H1 (cell line): ENCODE results near the gene AIMP1. TPM values are rescaled to one million over a fixed set of nuclear protein-coding genes. Genes with fewer than 3 reads are reported as not detected.
"Not testable (repeated sequence)": the region's sequence is repeated elsewhere in the genome, so short reads cannot be mapped to it uniquely, and the experiment has no call there.

Source experiments
- CTCF ChIA-PET: fragments of 300-600 bp; sonication (Branson Sonifier 250); formaldehyde crosslinking; loops from one replicate; lab custom pipeline; 2021; ENCODE audit not compliant: partially characterized antibody; lab: Charles Lee
- POLR2A ChIA-PET: fragments of 300-600 bp; sonication (Branson Sonifier 250); formaldehyde crosslinking; loops from one replicate; lab custom pipeline; 2021; ENCODE audit warnings: inconsistent platforms; ENCODE audit not compliant: partially characterized antibody; lab: Charles Lee
- DNase-seq, 2 experiments: peaks; one replicate each; pipeline versions ENCODE4 v3.0.0 to v3.0.0-alpha.2; 2010 to 2022; ENCODE audit warnings: low spot score in 2 of 2, low read depth in 1 of 2, mixed read lengths in 1 of 2
- FAIRE-seq: peaks from 2 replicates; lab custom pipeline; 2011; peaks lifted over from hg19 to GRCh38; lab: Jason Lieb, UNC
- H2AFZ ChIP-seq: 2 replicates; pipeline ENCODE4 v1.8.1; 2012; ENCODE audit warnings: low read length, inconsistent platforms
- H2AK5ac ChIP-seq: 2 replicates; pipeline ENCODE4 v1.6.1; 2013; ENCODE audit warnings: low read depth, low read length
- H2BK120ac ChIP-seq: replicated peaks from 2 replicates; pipeline ENCODE3; 2013; ENCODE audit warnings: low read depth, low read length, inconsistent platforms
- H2BK12ac ChIP-seq: 2 replicates; pipeline ENCODE4 v1.6.1; 2013; ENCODE audit warnings: low read depth, low read length
- H2BK15ac ChIP-seq: 2 replicates; pipeline ENCODE4 v1.6.1; 2013; ENCODE audit warnings: low read length
- H2BK20ac ChIP-seq: 2 replicates; pipeline ENCODE4 v1.6.1; 2013; ENCODE audit warnings: low read length
- H2BK5ac ChIP-seq: 2 replicates; pipeline ENCODE4 v1.6.1; 2013; ENCODE audit warnings: low read depth, low read length
- H3K14ac ChIP-seq: 2 replicates; pipeline ENCODE4 v1.6.1; 2013; ENCODE audit warnings: inconsistent platforms; ENCODE audit not compliant: insufficient read length
- H3K18ac ChIP-seq: 2 replicates; pipeline ENCODE4 v1.6.1; 2013; ENCODE audit warnings: low read length; ENCODE audit errors: extremely low read depth
- H3K23ac ChIP-seq: 2 replicates; pipeline ENCODE4 v1.6.1; 2013; ENCODE audit warnings: inconsistent platforms; ENCODE audit not compliant: insufficient read length
- H3K23me2 ChIP-seq: 2 replicates; pipeline ENCODE4 v1.6.1; 2013; ENCODE audit warnings: low read depth, low read length
- H3K27ac ChIP-seq: 2 replicates; pipeline ENCODE4 v1.6.1; 2011; ENCODE audit warnings: low read depth, low read length, inconsistent platforms
- H3K27me3 ChIP-seq, 4 experiments: replicated peaks in 1 of 4; 1 replicate in 1 of 4; 2 replicates in 3 of 4; pipeline versions ENCODE4 v1.6.1 to v1.8.1; 2011 to 2013; ENCODE audit warnings: low read length in 3 of 4, mild to moderate bottlenecking in 3 of 4, inconsistent platforms in 2 of 4, mixed read lengths in 2 of 4, moderate library complexity in 1 of 4; ENCODE audit not compliant: control insufficient read depth in 3 of 4, insufficient read depth in 3 of 4; ENCODE audit errors: extremely low read depth in 1 of 4
- H3K36me3 ChIP-seq, 4 experiments: 2 replicates each; pipeline versions ENCODE4 v1.6.1 to v1.8.1; 2011 to 2013; ENCODE audit warnings: mild to moderate bottlenecking in 4 of 4, low read length in 3 of 4, moderate library complexity in 2 of 4, control low read depth in 1 of 4, inconsistent platforms in 1 of 4; ENCODE audit not compliant: insufficient read depth in 4 of 4, control insufficient read depth in 2 of 4
- H3K4ac ChIP-seq: replicated peaks from 2 replicates; pipeline ENCODE3; 2013; ENCODE audit warnings: low read length, low read depth, mixed read lengths, inconsistent platforms; ENCODE audit not compliant: insufficient read length
- H3K4me1 ChIP-seq, 4 experiments: replicated peaks in 1 of 4; 1 replicate in 1 of 4; 2 replicates in 3 of 4; pipeline versions ENCODE4 v1.6.1 to v1.8.1; 2011 to 2013; ENCODE audit warnings: low read length in 3 of 4, inconsistent platforms in 2 of 4, mixed read lengths in 1 of 4; ENCODE audit not compliant: insufficient read depth in 4 of 4, control insufficient read depth in 3 of 4
- H3K4me2 ChIP-seq, 2 experiments: 2 replicates each; pipeline versions ENCODE4 v1.6.1 to v1.8.1; 2011 to 2013; ENCODE audit warnings: low read depth in 2 of 2, low read length in 2 of 2, control low read depth in 1 of 2, inconsistent platforms in 1 of 2, mild to moderate bottlenecking in 1 of 2; ENCODE audit not compliant: insufficient read depth in 1 of 2
- H3K4me3 ChIP-seq, 4 experiments: fragments of 200-600, 300-600 bp in 1 of 4; sonication (generic), shearing (Covaris generic), sonication (Bioruptor Twin) in 1 of 4; 2 replicates each; pipeline versions ENCODE4 v1.5.1 to v1.8.1; 2011 to 2016; ENCODE audit warnings: low read length in 4 of 4, low read depth in 3 of 4, control low read depth in 2 of 4, inconsistent platforms in 2 of 4, mild to moderate bottlenecking in 2 of 4, mixed read lengths in 1 of 4, moderate library complexity in 1 of 4; ENCODE audit not compliant: insufficient read depth in 2 of 4; ENCODE audit errors: extremely low read depth in 1 of 4
- H3K56ac ChIP-seq: replicated peaks from 2 replicates; pipeline ENCODE3; 2013; ENCODE audit warnings: low read depth, mild to moderate bottlenecking, mixed read lengths, low read length, inconsistent platforms; ENCODE audit not compliant: insufficient read length
- H3K79me1 ChIP-seq: 2 replicates; pipeline ENCODE4 v1.6.1; 2013; ENCODE audit warnings: low read depth, low read length, control low read depth
- H3K79me2 ChIP-seq, 2 experiments: 2 replicates each; pipeline versions ENCODE4 v1.6.1 to v1.8.1; 2012 to 2013; ENCODE audit warnings: low read length in 2 of 2, mild to moderate bottlenecking in 2 of 2, inconsistent platforms in 1 of 2; ENCODE audit not compliant: insufficient read depth in 2 of 2, control insufficient read depth in 1 of 2
- H3K9ac ChIP-seq, 4 experiments: replicated peaks in 1 of 4; 1 replicate in 1 of 4; 2 replicates in 3 of 4; pipeline versions ENCODE4 v1.6.1 to v1.8.1; 2011 to 2013; ENCODE audit warnings: low read depth in 3 of 4, low read length in 3 of 4, control low read depth in 2 of 4, mild to moderate bottlenecking in 2 of 4, moderate library complexity in 2 of 4, inconsistent platforms in 1 of 4; ENCODE audit errors: extremely low read depth in 1 of 4
- H3K9me3 ChIP-seq, 2 experiments: 2 replicates each; pipeline versions ENCODE4 v1.6.1 to v1.8.1; 2012 to 2013; ENCODE audit warnings: mild to moderate bottlenecking in 2 of 2, moderate library complexity in 2 of 2, control low read depth in 1 of 2, inconsistent platforms in 1 of 2, low read depth in 1 of 2, low read length in 1 of 2, mixed read lengths in 1 of 2; ENCODE audit not compliant: insufficient read depth in 2 of 2
- H4K20me1 ChIP-seq, 2 experiments: replicated peaks in 1 of 2; 2 replicates each; pipeline versions ENCODE3 to v1.8.1; 2011 to 2013; ENCODE audit warnings: inconsistent platforms in 2 of 2, low read length in 2 of 2, mild to moderate bottlenecking in 1 of 2; ENCODE audit not compliant: insufficient read depth in 2 of 2, control insufficient read depth in 1 of 2
- H4K5ac ChIP-seq: 2 replicates; pipeline ENCODE4 v1.6.1; 2013; ENCODE audit warnings: low read length, low read depth, mixed read lengths, inconsistent platforms; ENCODE audit not compliant: insufficient read length
- H4K8ac ChIP-seq: 2 replicates; pipeline ENCODE4 v1.8.0; 2013; ENCODE audit warnings: mild to moderate bottlenecking, moderate library complexity, low read length, inconsistent platforms; ENCODE audit not compliant: insufficient read depth; ENCODE audit errors: extremely low read depth
- H4K91ac ChIP-seq: replicated peaks from 2 replicates; pipeline ENCODE3; 2013; ENCODE audit warnings: low read length, mixed read lengths, inconsistent platforms; ENCODE audit not compliant: insufficient read length
- WGBS, 2 experiments: shearing (Covaris generic) in 1 of 2; methylation state at CpG; one replicate each; pipeline versions ENCODE4 v1.1.6 to v1.1.7; 2013 to 2015; ENCODE audit warnings: low lambda C conversion rate in 2 of 2, mixed read lengths in 2 of 2, inconsistent platforms in 1 of 2, low coverage in 1 of 2, missing lambda C conversion rate in 1 of 2; ENCODE audit not compliant: insufficient replicate concordance in 2 of 2, insufficient coverage in 1 of 2, insufficient read length in 1 of 2; ENCODE audit errors: extremely low coverage in 1 of 2, missing lambda C conversion rate in 1 of 2; 5-methylcytosine and 5-hydroxymethylcytosine counted together
- polyA plus RNA-seq, 7 experiments: library from polyadenylated mRNA; depleted of rRNA in 3 of 7; stranded (reverse) in 5 of 7; unstranded in 2 of 7; fragments of >200 nt in 5 of 7; fragments of 200-250 nt in 2 of 7; gene quantifications; 1 replicate in 5 of 7; 2 replicates in 1 of 7; 4 replicates in 1 of 7; pipeline versions ENCODE4 v1.2.1 to v1.2.3, GENCODE V29; 2011 to 2013; ENCODE audit warnings: missing spikeins in 2 of 7, mixed read lengths in 2 of 7
- total RNA-seq: library from RNA; stranded (reverse); fragmentation: NEBNext Ultra II Directional; extraction: Animal tissue kit (Norgen Biotek cat#: 25700); gene quantifications from 2 replicates; pipeline ENCODE4 v1.2.1, GENCODE V29; 2021

Gene AIMP1
- total and polyA plus RNA-seq, 2 of the 8 experiments (the other 6 are each of a cell fraction or from before 2014, with no cell fraction given), result 7.9 to 54.6 TPM

- H3K9me3 ChIP-seq, H3K18ac ChIP-seq, H2AFZ ChIP-seq, DNase-seq, H2BK20ac ChIP-seq, H3K27ac ChIP-seq, H2BK120ac ChIP-seq, H2BK12ac ChIP-seq, H3K4me2 ChIP-seq, H3K4ac ChIP-seq, H3K4me3 ChIP-seq, H4K5ac ChIP-seq, H4K91ac ChIP-seq, H2AK5ac ChIP-seq, H3K14ac ChIP-seq, H2BK15ac ChIP-seq, H2BK5ac ChIP-seq, CTCF ChIA-PET, H4K20me1 ChIP-seq, H3K23ac ChIP-seq, H3K23me2 ChIP-seq, POLR2A ChIA-PET, H3K9ac ChIP-seq, H3K4me1 ChIP-seq, H3K27me3 ChIP-seq, H3K79me1 ChIP-seq, FAIRE-seq, H4K8ac ChIP-seq, H3K56ac ChIP-seq: not testable (repeated sequence)
- peaks cover 0 to 15% (median 7%) of the 10 kb centered on the region in 4 experiments; a peak in 4 of 8 replicates for H3K36me3 ChIP-seq
- H3K79me2 ChIP-seq, result peaks cover 5 to 35% of the 10 kb centered on the region in 2 experiments; a peak in 3 of 4 replicates
- 96% methylated on average over 26 of the region's 34 CpGs; no CpG with 5 or more reads in 1 of the 2 experiments for WGBS, 2 experiments
These were observed 4.8 kb downstream of the AIMP1 start for GRCh38 chr4:106321168-106321567.

GRCh38 chr4:106321814-106322213 is 5.5 kb downstream of the AIMP1 start:
- H4K20me1 ChIP-seq, H3K23me2 ChIP-seq, DNase-seq, H3K27ac ChIP-seq, H2BK20ac ChIP-seq, H3K79me1 ChIP-seq, H3K27me3 ChIP-seq, POLR2A ChIA-PET, H2BK5ac ChIP-seq, H3K4me3 ChIP-seq, H3K18ac ChIP-seq, H4K8ac ChIP-seq, H2BK120ac ChIP-seq, H3K9me3 ChIP-seq, H3K4me2 ChIP-seq, CTCF ChIA-PET, H2AK5ac ChIP-seq, H3K56ac ChIP-seq, H2BK15ac ChIP-seq, H3K14ac ChIP-seq, H4K91ac ChIP-seq, H3K9ac ChIP-seq, H2AFZ ChIP-seq, H3K4me1 ChIP-seq, FAIRE-seq, H4K5ac ChIP-seq, H3K4ac ChIP-seq, H2BK12ac ChIP-seq, H3K23ac ChIP-seq: not testable (repeated sequence)
- 84% methylated on average over 6 of the region's 6 CpGs; no CpG with 5 or more reads in 1 of the 2 experiments for WGBS, 2 experiments
- Histone ChIP-seq H3K36me3 (peaks cover 0 to 21% (median 9%) of the 10 kb centered on the region in 4 experiments; a peak in 4 of 8 replicates), H3K79me2 (peaks cover 4 to 33% of the 10 kb centered on the region in 2 experiments; a peak in 3 of 4 replicates)
